Testis (tissue), 3 donors: ENCODE data around the gene UNC5B. TPM values are rescaled to one million over a fixed set of nuclear protein-coding genes. Genes with fewer than 3 reads are reported as not detected.

Source experiments
- DNase-seq: peaks from one replicate; pipeline ENCODE4 v3.0.0-alpha.2; 2019
- H3K27ac ChIP-seq, 2 donors: fragments of 200-600 bp; sonication (generic); one replicate each; pipeline ENCODE4 v1.5.1; 2019
- H3K27me3 ChIP-seq: fragments of 200-600 bp; sonication (generic); one replicate; pipeline ENCODE4 v1.5.1; 2019
- H3K36me3 ChIP-seq: fragments of 200-600 bp; sonication (generic); one replicate; pipeline ENCODE4 v1.5.1; 2017; ENCODE audit warnings: low read depth; ENCODE audit errors: missing control alignments
- H3K4me1 ChIP-seq: fragments of 200-600 bp; sonication (generic); one replicate; pipeline ENCODE4 v1.5.1; 2019
- H3K4me3 ChIP-seq, 2 donors: fragments of 200-600 bp; sonication (generic); one replicate each; pipeline ENCODE4 v1.5.1; 2017 to 2019
- H3K9me3 ChIP-seq: fragments of 200-600 bp; sonication (generic); one replicate; pipeline ENCODE4 v1.5.1; 2017
- CTCF ChIP-seq, 3 experiments: fragments of 450-650 bp in 2 of 3; fragments of 200-600 bp in 1 of 3; sonication (generic) in 1 of 3; IDR thresholded peaks; one replicate each; pipeline ENCODE4 v1.5.1; 2016 to 2019; ENCODE audit warnings: antibody characterized with exemption in 3 of 3, mild to moderate bottlenecking in 2 of 3, moderate library complexity in 1 of 3
- POLR2A ChIP-seq: fragments of 450-650 bp; IDR thresholded peaks from one replicate; pipeline ENCODE4 v1.6.1; 2017; ENCODE audit warnings: antibody characterized with exemption, mild to moderate bottlenecking, moderate library complexity
- WGBS, 2 donors: methylation state at CpG; one replicate each; pipeline ENCODE4 v1.1.5; 2018; 5-methylcytosine and 5-hydroxymethylcytosine counted together
- intact Hi-C: fragments of 100-400 bp; cut with DNase I; formaldehyde crosslinking; loops from one replicate; pipeline ENCODE4 v1.15.1; 2023; ENCODE audit warnings: low total_unique reads
- polyA plus RNA-seq: library from polyadenylated mRNA; stranded (reverse); fragments of 350-450 nt; fragmentation: Illumina TruSeq; extraction: RNeasy Lipid Tissue Mini Kit (QIAGEN cat#74804); gene quantifications from one replicate; pipeline ENCODE4 v1.2.3, GENCODE V29; 2014; ENCODE audit warnings: low read depth, low replicate concordance; ENCODE audit not compliant: insufficient read depth
- total RNA-seq, 2 donors: library from RNA; depleted of rRNA; stranded (reverse); fragments of >200 nt; gene quantifications; one replicate each; pipeline ENCODE4 v1.2.3, GENCODE V29; 2016

UNC5B gene
- total and polyA plus RNA-seq, 3 donors from 2014 or later = 14.8 to 44.4 (median 24.4) TPM

- H3K36me3 ChIP-seq = no peaks in the 10 kb centered on the region
- DNase-seq = peak; percentile 70
- WGBS, 2 donors = 0 to 1% methylated on average over 29 to 36 of the region's 36 CpGs
- peak overlapping the region; percentile 40 to 81 for H3K27ac ChIP-seq
- intact Hi-C loops = loop anchor here (10.0 kb wide), 1 partner anchor 52 kb away; no protein-coding TSS in a partner anchor
- no peaks in the 10 kb centered on the region for H3K9me3 ChIP-seq
- no peaks in the 10 kb centered on the region for H3K27me3 ChIP-seq
- TF ChIP-seq POLR2A (no peak), CTCF (IDR thresholded peaks at IDR 0.05) (no peak)
- peaks cover 30% of the 10 kb centered on the region for H3K4me1 ChIP-seq
- peak overlapping the region; percentile 70 to 79 for H3K4me3 ChIP-seq
Observed at GRCh38 chr10:71213127-71213621, 804 bp downstream of the UNC5B start.

- Histone ChIP-seq H3K27ac (peak overlapping the region in 1 of 2 donors; percentile 9), H3K4me3 (peak overlapping the region; percentile 70 to 79), H3K36me3 (no peaks in the 10 kb centered on the region), H3K4me1 (peaks cover 30% of the 10 kb centered on the region), H3K27me3 (no peaks in the 10 kb centered on the region), H3K9me3 (no peaks in the 10 kb centered on the region)
- intact Hi-C loops = loop anchor here (10.0 kb wide), 1 partner anchor 51 kb away; no protein-coding TSS in a partner anchor
- peak; percentile 56 for DNase-seq
- WGBS, 2 donors = 8 to 11% methylated on average over 28 to 33 of the region's 33 CpGs
- TF ChIP-seq CTCF (IDR thresholded peaks at IDR 0.05) = no peak
- no peak for TF ChIP-seq POLR2A
Observed at GRCh38 chr10:71213761-71214440, 1.5 kb downstream of the UNC5B start.

DNA sequence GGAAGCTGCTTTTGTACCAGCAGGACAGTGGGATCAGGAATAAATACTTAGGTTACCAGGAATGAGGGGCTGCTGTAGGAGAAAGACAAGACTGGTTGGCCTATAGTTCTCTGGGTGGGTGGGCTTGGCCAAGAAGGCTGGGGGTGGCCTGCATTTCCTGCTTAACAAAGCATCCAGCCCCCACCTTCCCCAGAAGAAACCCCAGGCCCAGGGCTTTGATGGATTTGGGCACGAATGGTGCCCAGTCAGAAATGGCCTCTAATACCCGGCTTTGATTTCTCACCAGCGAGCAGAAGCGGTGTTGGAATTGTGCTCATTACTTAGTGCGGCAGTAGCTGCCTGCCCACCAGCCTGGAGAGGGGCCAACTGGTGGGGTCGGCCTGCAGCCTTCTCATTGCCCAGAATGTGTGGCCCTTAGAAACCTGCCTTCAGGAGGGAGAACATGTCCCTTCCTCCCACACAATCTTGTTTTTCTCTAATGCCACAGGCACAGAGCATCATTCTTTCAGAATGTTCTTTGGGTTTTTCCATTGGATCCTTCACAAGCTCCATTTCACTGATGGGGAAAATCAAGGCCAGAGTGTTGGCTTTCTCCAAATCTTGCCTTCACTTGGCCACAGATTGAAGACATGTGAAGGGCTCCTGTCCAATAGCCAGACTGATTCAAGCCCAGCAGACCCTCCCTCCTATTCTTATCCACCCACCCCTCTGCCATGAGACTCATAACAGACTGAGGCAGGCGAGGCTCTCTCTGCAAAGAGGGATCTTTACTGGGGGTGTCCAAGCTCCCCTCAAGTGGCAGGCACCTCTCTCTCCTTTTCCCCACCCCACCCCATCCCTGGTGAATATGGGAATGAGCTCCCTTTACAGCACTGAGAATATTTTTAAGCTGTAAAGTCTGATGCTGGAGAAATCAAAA, 2.5 kb downstream of the UNC5B start:
- no peak for DNase-seq
- TF ChIP-seq CTCF (IDR thresholded peaks at IDR 0.05) (no peak), POLR2A (no peak)
- Histone ChIP-seq H3K4me1 (peaks cover 30% of the 10 kb centered on the region), H3K9me3 (no peaks in the 10 kb centered on the region), H3K27me3 (no peaks in the 10 kb centered on the region), H3K36me3 (no peaks in the 10 kb centered on the region), H3K27ac (no peak overlapping the region), H3K4me3 (no peak overlapping the region)
- WGBS, 2 donors = 63 to 85% methylated on average over 7 of the region's 7 CpGs
- intact Hi-C loops = loop anchor here (10.0 kb wide), 1 partner anchor 50 kb away; no protein-coding TSS in a partner anchor

- H3K27ac ChIP-seq = peak overlapping the region in 1 of 2 donors; percentile 57
Observed at GRCh38 chr10:71216363-71216695, 4.0 kb downstream of the UNC5B start.

More at GRCh38 chr10:71216363-71216695, 4.0 kb downstream of the UNC5B start:
- H3K36me3 ChIP-seq = no peaks in the 10 kb centered on the region
- no peak for DNase-seq
- intact Hi-C loops = loop anchor here (10.0 kb wide), 1 partner anchor 48 kb away; no protein-coding TSS in a partner anchor
- 65 to 86% methylated on average over 1 of the region's 1 CpG for WGBS, 2 donors
- no peaks in the 10 kb centered on the region for H3K9me3 ChIP-seq
- H3K27me3 ChIP-seq = no peaks in the 10 kb centered on the region
- TF ChIP-seq CTCF (IDR thresholded peaks at IDR 0.05) (no peak), POLR2A (no peak)
- H3K4me3 ChIP-seq = no peak overlapping the region
- H3K4me1 ChIP-seq = peaks cover 30% of the 10 kb centered on the region
